HUES48 (cell line): ENCODE measurements around the gene ASIC3.

ENCODE experiments used
- H3K27ac ChIP-seq: one replicate; pipeline ENCODE4 v1.7.0; 2013; ENCODE audit warnings: low read depth, low read length, inconsistent platforms
- H3K27me3 ChIP-seq: 2 replicates; pipeline ENCODE4 v1.6.1; 2013; ENCODE audit warnings: mild to moderate bottlenecking, low read length; ENCODE audit not compliant: control insufficient read depth, insufficient read depth
- H3K36me3 ChIP-seq: 2 replicates; pipeline ENCODE4 v1.6.1; 2013; ENCODE audit warnings: low read length; ENCODE audit not compliant: control insufficient read depth, insufficient read depth
- H3K4me1 ChIP-seq: 2 replicates; pipeline ENCODE4 v1.6.1; 2013; ENCODE audit warnings: mild to moderate bottlenecking, low read length; ENCODE audit not compliant: control insufficient read depth, insufficient read depth
- H3K4me3 ChIP-seq: 2 replicates; pipeline ENCODE4 v1.5.1; 2013; ENCODE audit warnings: mild to moderate bottlenecking, low read depth, low read length
- H3K9ac ChIP-seq: 2 replicates; pipeline ENCODE4 v1.6.1; 2013; ENCODE audit warnings: mild to moderate bottlenecking, low read depth, low read length, moderate library complexity
- H3K9me3 ChIP-seq: 2 replicates; pipeline ENCODE4 v1.6.1; 2013; ENCODE audit warnings: low read length; ENCODE audit not compliant: control insufficient read depth, insufficient read depth

The ASIC3 gene

DNA sequence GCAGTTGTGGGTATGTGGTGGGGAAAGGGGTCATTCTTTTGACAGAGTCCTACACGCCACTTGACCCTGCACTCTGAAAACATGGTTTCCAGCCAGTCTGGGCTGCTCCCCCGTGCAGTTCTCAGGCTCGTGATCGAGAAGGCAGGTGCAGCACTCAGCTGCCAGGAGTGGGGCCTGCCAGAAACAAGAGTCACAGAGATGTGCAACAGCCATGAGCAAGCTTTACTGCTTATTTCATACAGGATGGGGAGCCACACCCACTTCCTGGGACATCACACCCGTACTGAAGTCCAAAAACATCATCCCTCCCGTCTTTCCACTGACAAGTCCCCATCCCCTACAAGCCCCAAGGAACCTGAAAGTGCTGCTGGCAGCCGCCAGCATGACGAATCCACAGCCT is 33.4 kb upstream of the ASIC3 start:
- Histone ChIP-seq H3K9me3 (no peaks in the 10 kb centered on the region), H3K27ac (no peak overlapping the region), H3K27me3 (peaks cover 50% of the 10 kb centered on the region), H3K36me3 (no peaks in the 10 kb centered on the region), H3K4me3 (no peak overlapping the region), H3K9ac (no peak overlapping the region), H3K4me1 (peaks cover 23% of the 10 kb centered on the region; the same call in 1 of the 2 replicates)

DNA sequence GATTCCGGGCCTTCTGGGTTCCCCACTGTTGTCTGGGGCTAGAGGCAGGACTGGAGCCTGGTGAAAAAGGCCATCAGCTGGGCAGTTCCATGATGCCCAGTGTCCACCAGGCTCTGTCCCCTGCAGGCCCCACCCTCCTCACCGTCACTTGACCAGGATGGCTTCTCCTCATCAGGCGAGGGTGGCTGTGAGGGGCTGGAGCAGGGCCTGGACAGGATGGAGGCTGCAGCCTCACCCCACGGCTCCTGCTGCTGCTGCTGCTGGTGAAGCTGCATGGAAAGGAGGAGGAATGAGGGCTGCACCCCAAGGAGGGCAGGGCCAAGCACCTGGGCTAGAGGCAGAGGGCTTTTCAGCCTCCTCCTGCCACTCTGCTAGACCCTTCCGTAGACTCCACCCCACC is 32.4 kb upstream of the ASIC3 start:
- H3K9ac ChIP-seq, result no peak overlapping the region
- H3K4me1 ChIP-seq, result peaks cover 15% of the 10 kb centered on the region; the same call in 1 of the 2 replicates
- no peaks in the 10 kb centered on the region for H3K9me3 ChIP-seq
- H3K36me3 ChIP-seq, result no peaks in the 10 kb centered on the region
- H3K4me3 ChIP-seq, result no peak overlapping the region
- peaks cover 60% of the 10 kb centered on the region for H3K27me3 ChIP-seq
- no peak overlapping the region for H3K27ac ChIP-seq

DNA sequence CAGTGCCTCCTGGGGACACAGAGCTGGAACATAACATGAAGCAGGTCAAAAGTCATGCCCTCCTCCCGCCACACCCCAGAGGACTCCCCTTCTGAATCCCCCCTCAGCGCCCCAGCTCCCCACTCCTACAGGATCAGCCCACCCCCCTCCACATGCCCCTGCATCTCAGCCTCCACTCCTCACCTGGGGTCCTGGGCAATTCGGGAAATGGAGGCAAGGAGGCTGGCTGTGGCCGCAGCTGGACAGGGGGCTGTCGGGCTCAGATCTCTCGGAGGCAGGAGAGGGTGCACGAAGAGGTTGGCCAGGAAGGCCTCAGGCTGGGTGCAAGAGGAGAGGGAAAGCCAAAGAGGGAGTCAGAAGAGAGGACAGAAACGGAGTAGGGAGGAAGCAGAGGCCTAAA is 31.8 kb upstream of the ASIC3 start:
- Histone ChIP-seq H3K4me3 (no peak overlapping the region), H3K9ac (no peak overlapping the region), H3K4me1 (peaks cover 15% of the 10 kb centered on the region; the same call in 1 of the 2 replicates), H3K36me3 (no peaks in the 10 kb centered on the region), H3K9me3 (no peaks in the 10 kb centered on the region), H3K27me3 (peaks cover 63% of the 10 kb centered on the region), H3K27ac (no peak overlapping the region)

DNA sequence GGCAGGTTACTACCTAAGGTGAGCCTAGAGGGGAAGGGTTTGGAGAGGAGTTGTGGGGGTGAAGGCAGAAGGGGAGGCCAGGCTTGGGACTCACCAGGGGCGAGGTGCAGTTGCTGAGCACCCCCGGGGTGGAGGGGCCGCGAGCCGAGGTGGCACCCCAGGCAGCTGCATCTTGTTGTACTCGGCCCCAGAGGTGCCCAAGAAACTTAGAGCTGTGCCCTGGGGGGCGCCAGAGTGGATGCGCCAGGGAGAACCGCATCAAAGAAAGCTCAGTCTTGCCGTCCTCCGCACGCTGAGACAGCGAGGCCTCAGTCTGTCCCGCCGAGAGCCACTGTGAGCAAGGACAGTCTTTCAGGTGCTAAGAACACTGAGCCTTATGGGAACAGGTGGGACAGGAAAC is 31.4 kb upstream of the ASIC3 start:
- H3K4me1 ChIP-seq, result peaks cover 15% of the 10 kb centered on the region; the same call in 1 of the 2 replicates
- peaks cover 61% of the 10 kb centered on the region for H3K27me3 ChIP-seq
- no peak overlapping the region for H3K9ac ChIP-seq

DNA sequence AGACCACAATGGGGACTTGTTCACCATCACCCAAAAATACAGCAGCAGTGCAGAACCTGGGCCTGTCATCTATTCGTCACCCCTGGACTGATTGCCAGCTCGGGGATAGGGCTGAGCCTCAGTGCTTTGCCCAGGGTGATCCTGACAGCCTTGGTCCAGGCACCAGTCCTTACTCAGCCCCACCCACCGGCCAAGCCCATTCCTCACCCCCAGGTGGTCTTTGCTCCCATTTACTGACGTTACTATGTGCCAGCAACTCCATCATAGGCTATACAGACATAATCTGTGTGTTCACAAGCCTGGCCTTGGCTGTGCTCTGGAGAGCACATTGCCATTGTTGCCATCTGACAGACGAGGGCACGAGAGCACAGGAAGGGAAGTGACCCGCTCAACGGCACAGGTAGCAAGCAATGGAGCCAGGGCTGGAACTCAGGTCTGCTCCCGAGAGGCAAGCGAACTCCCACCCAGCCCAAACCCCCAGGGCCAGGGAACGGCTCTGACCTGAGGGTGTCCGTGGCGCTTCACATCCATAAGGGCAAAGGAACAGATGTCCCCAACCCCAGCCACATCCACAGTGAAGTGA is 30.9 kb upstream of the ASIC3 start:
- Histone ChIP-seq H3K9me3 (no peaks in the 10 kb centered on the region), H3K27ac (no peak overlapping the region), H3K4me1 (peaks cover 13% of the 10 kb centered on the region; the same call in 1 of the 2 replicates), H3K4me3 (no peak overlapping the region), H3K27me3 (peaks cover 56% of the 10 kb centered on the region), H3K36me3 (no peaks in the 10 kb centered on the region), H3K9ac (no peak overlapping the region)

More for the DNA sequence above, 31.4 kb upstream of the ASIC3 start:
- no peak overlapping the region for H3K4me3 ChIP-seq
- H3K36me3 ChIP-seq, result no peaks in the 10 kb centered on the region
- no peak overlapping the region for H3K27ac ChIP-seq
- H3K9me3 ChIP-seq, result no peaks in the 10 kb centered on the region

DNA sequence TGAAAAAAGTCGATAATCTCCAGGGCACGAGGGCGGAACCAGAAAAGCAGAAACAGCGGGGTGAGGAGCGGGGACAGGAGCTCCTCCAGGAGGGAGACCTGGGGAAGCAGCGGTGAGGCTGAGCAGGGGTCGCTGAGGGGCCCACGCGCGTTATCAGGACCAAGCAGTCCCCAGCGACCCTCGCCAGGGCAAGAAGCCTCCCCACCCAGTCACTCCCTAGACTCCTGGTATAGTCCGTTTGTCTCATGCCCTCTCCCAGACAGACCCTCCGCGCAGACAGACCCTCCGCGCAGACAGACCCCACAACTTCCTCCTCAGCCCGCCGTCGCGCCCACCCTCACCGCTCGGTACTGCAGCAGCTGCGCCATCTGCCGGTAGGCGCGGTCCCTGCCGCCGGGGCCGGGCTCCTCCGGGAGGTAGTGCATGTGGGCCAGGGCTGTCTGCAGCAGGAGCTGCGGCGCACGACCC is 30.3 kb upstream of the ASIC3 start:
- no peaks in the 10 kb centered on the region for H3K9me3 ChIP-seq
- H3K27ac ChIP-seq, result no peak overlapping the region
- no peaks in the 10 kb centered on the region for H3K36me3 ChIP-seq
- H3K27me3 ChIP-seq, result peaks cover 53% of the 10 kb centered on the region
- peaks cover 10% of the 10 kb centered on the region; the same call in 1 of the 2 replicates for H3K4me1 ChIP-seq
- peak overlapping the region; percentile 47; the same call in 1 of the 2 replicates for H3K4me3 ChIP-seq
- H3K9ac ChIP-seq, result no peak overlapping the region

DNA sequence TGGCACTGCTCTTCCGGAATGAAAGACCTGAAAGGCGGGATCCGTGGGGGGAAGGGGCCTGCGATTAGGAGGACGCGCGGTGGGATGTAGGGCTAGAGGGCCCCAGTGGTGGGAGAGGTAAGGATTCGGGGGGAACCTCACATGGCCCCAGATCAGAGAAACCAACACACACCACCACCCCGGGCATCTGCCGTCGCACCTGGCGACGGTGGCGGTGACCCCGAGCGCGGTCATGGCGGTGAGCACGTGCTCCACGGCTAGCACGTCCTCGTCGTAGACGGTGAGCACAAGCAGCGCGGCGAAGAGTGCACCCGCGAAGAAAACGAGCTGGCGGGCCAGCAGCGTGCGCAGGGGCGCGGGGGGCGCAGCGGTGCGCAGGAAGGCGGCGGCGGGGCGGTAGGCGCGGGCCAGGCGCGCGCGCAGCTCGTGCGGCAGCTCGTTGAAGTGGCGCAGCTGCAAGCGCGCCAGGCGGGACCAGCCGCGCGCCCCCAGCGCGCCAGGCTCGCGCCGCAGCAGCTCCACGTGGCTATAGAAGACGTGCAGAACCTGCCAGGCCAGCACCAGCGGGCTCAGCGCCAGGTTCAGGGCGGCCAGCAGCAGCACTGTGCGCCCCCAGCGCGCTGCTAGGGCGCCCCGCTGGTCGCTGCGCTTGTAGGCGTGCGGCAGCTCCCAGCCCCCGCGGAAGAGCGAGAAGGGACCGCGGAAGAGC is 29.8 kb upstream of the ASIC3 start:
- Histone ChIP-seq H3K4me3 (peak overlapping the region; percentile 31; the same call in 1 of the 2 replicates), H3K9ac (no peak overlapping the region), H3K4me1 (peaks cover 10% of the 10 kb centered on the region; the same call in 1 of the 2 replicates), H3K27me3 (peaks cover 50% of the 10 kb centered on the region), H3K36me3 (no peaks in the 10 kb centered on the region), H3K9me3 (no peaks in the 10 kb centered on the region), H3K27ac (no peak overlapping the region)

DNA sequence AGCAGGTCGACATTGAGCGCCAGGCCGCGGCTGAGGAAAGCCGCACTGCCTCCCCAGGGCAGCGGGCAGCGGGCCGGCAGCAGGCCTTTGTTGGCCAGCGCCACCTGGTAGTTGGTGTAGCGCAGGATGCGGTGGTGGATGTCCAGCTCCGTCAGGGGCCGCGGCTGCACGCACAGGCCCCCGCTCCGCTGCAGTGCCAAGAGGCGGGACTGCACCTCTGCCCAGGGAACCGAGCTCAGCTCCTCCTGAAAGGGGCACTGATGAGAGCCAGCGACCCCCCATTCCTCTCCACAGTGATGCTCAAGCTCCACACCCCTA is 29.2 kb upstream of the ASIC3 start:
- Histone ChIP-seq H3K4me1 (peaks cover 8% of the 10 kb centered on the region; the same call in 1 of the 2 replicates), H3K4me3 (peak overlapping the region; percentile 31; the same call in 1 of the 2 replicates), H3K27me3 (peaks cover 50% of the 10 kb centered on the region), H3K27ac (no peak overlapping the region), H3K36me3 (no peaks in the 10 kb centered on the region), H3K9ac (no peak overlapping the region), H3K9me3 (no peaks in the 10 kb centered on the region)

DNA sequence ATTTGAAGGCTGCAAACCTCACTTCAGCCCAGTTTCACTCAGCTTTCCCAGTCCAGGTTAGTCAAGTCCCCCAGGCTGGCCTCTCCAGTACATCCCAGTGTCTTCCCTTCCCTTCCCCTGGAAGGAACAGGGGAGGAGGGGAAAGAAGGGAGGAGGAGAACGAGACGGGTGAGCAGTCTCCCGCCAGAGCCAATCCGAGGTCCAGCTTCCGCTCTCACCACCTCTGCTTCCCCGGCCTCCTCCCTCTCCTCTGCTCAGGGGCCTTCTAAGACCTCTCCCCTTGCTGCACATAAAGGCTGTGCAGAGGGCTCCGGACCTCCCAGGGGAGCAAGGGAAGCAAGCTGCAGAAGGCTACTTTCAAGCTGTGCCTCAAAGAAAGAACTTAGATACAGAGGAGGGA is 28.1 kb upstream of the ASIC3 start:
- no peak overlapping the region for H3K9ac ChIP-seq
- no peaks in the 10 kb centered on the region for H3K9me3 ChIP-seq
- peaks cover 5% of the 10 kb centered on the region; the same call in 1 of the 2 replicates for H3K4me1 ChIP-seq
- H3K27ac ChIP-seq, result no peak overlapping the region
- no peaks in the 10 kb centered on the region for H3K36me3 ChIP-seq
- peaks cover 50% of the 10 kb centered on the region for H3K27me3 ChIP-seq
- H3K4me3 ChIP-seq, result no peak overlapping the region

DNA sequence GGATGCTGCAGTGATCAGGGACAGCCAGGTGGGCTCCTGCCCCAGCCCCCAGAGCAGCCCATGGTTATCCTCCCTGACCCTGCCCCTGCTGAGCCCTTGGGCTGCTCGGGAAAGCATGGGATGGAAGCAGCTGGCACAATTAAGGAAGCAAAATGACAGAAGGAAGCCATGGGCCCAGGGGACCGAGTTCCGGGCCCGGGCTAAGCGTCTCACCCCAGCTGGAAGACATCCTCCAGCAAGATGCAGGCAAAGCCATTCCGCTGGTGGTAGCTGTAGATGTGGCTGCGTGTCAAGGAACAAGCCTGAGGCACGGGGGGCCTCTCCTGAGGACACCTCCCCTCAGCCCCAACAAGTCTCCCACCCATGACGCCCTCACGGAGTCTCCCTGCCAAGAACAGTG is 25.1 kb upstream of the ASIC3 start:
- Histone ChIP-seq H3K9me3 (no peaks in the 10 kb centered on the region), H3K9ac (no peak overlapping the region), H3K27ac (no peak overlapping the region), H3K4me3 (no peak overlapping the region), H3K36me3 (no peaks in the 10 kb centered on the region), H3K27me3 (peaks cover 31% of the 10 kb centered on the region), H3K4me1 (peaks cover 11% of the 10 kb centered on the region)

DNA sequence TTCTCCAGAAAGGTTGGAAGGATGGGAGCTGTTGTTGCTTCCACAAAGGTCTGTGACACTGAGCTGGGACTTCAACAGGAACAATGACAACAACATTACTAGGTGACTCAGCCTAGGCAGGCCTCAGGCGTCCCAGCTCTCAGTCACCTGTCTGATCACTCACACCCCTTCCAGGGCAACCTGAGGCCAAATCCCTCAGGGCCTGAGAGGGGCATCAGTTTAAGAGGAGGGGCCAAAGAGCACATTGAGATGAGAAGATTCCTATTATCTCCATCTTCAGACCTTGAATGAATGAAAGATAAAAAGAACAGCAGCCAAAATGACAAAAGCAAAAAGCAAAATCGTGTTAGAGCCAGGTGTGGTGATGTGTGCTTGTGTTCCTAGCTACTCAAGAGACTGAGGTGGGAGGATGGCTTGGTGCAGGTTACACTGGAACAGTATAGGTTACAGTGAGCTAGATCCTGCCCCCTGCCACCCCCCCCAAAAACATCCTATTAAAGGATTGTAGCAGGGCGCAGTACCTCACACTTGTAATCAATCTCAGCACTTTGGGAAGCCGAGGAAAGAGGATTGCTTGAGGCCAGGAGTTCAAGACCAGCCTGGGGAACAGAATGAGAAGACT is 23.8 kb upstream of the ASIC3 start, which contains the start of gene ATG9B:
TSS of gene ATG9B (minus strand) at position 60 of the 622 bp plus-strand sequence. CDS start 71 bp downstream, outside the sequence.
- Histone ChIP-seq H3K36me3 (no peaks in the 10 kb centered on the region), H3K9ac (no peak within 1 kb of the TSS), H3K4me1 (peaks cover 6% of the 10 kb centered on the region), H3K9me3 (no peaks in the 10 kb centered on the region), H3K27me3 (peaks cover 18% of the 10 kb centered on the region), H3K4me3 (no peak within 1 kb of the TSS), H3K27ac (no peak within 1 kb of the TSS)
